IMR-90 (cell line): ENCODE results near the gene GPR176. TPM values are rescaled to one million over a fixed set of nuclear protein-coding genes. Genes with fewer than 3 reads are reported as not detected.
A peak's percentile ranks its signal among the peaks of the same experiment; 100 is the strongest.

Experiments used
- ATAC-seq: fragments of 200-7000 bp; cut with Tn5 transposase; 2 replicates; pipeline ENCODE4 v1.9.1; 2020; ENCODE audit warnings: low read depth, mild to moderate bottlenecking, moderate library complexity
- BruUV-seq: library from RNA; stranded (reverse); fragments of 400-500 nt; replicated peaks from 2 replicates; lab custom pipeline; 2021; lab: Mats Ljungman, UMichigan
- CTCF ChIA-PET: fragments of 300-600 bp; formaldehyde crosslinking; extraction: SDS; loops from one replicate; lab custom pipeline; 2021; ENCODE audit warnings: antibody characterized with exemption; lab: Yijun Ruan, JAX
- POLR2A ChIA-PET: fragments of 300-600 bp; sonication (Branson Sonifier 250); formaldehyde crosslinking; loops from one replicate; lab custom pipeline; 2022; ENCODE audit warnings: antibody characterized with exemption; ENCODE audit not compliant: unreplicated experiment; lab: Charles Lee
- DNase-seq: peaks from one replicate; pipeline ENCODE4 v3.0.0; 2013
- H2AFZ ChIP-seq: replicated peaks from 2 replicates; pipeline ENCODE3; 2013; ENCODE audit warnings: low read length, mild to moderate bottlenecking; ENCODE audit not compliant: poor library complexity
- H2AK5ac ChIP-seq: 2 replicates; pipeline ENCODE4 v1.6.1; 2013; ENCODE audit warnings: low read depth, low read length, inconsistent platforms
- H2AK9ac ChIP-seq: replicated peaks from 2 replicates; pipeline ENCODE3; 2013; ENCODE audit warnings: mild to moderate bottlenecking, low read depth, low read length, moderate library complexity; ENCODE audit not compliant: poor library complexity
- H2BK120ac ChIP-seq: 2 replicates; pipeline ENCODE4 v1.6.1; 2013; ENCODE audit warnings: low read depth, low read length, inconsistent platforms
- H2BK15ac ChIP-seq: 3 replicates; pipeline ENCODE4 v1.6.1; 2013; ENCODE audit warnings: low read depth, low read length, inconsistent platforms
- H2BK20ac ChIP-seq: 2 replicates; pipeline ENCODE4 v1.6.1; 2013; ENCODE audit warnings: low read depth, mild to moderate bottlenecking, inconsistent platforms, low read length, moderate library complexity
- H2BK5ac ChIP-seq: 2 replicates; pipeline ENCODE4 v1.6.1; 2013; ENCODE audit warnings: mild to moderate bottlenecking, low read depth, low read length, inconsistent platforms; ENCODE audit not compliant: poor library complexity, severe bottlenecking
- H3K14ac ChIP-seq: replicated peaks from 2 replicates; pipeline ENCODE4 v1.6.1; 2013; ENCODE audit warnings: low read depth, low read length, inconsistent platforms
- H3K18ac ChIP-seq: 2 replicates; pipeline ENCODE4 v1.6.1; 2013; ENCODE audit warnings: low read depth, low read length, control low read depth
- H3K23ac ChIP-seq: 2 replicates; pipeline ENCODE4 v1.6.1; 2013; ENCODE audit warnings: low read depth, low read length, inconsistent platforms
- H3K27ac ChIP-seq: 2 replicates; pipeline ENCODE4 v1.5.1; 2013; ENCODE audit warnings: mild to moderate bottlenecking, control low read depth, low read length; ENCODE audit not compliant: insufficient read depth
- H3K27me3 ChIP-seq: 2 replicates; pipeline ENCODE4 v1.6.1; 2013; ENCODE audit warnings: low read length; ENCODE audit not compliant: control insufficient read depth, insufficient read depth
- H3K36me3 ChIP-seq: 2 replicates; pipeline ENCODE4 v1.6.1; 2013; ENCODE audit warnings: low read length, mixed read lengths; ENCODE audit not compliant: control insufficient read depth, insufficient read depth
- H3K4ac ChIP-seq: 2 replicates; pipeline ENCODE4 v1.6.1; 2013; ENCODE audit warnings: low read depth, low read length, inconsistent platforms
- H3K4me1 ChIP-seq: 2 replicates; pipeline ENCODE4 v1.6.1; 2013; ENCODE audit warnings: low read length, mixed read lengths; ENCODE audit not compliant: control insufficient read depth, insufficient read depth
- H3K4me2 ChIP-seq: 2 replicates; pipeline ENCODE4 v1.6.1; 2013; ENCODE audit warnings: low read depth, mild to moderate bottlenecking, control low read depth, low read length, moderate library complexity
- H3K4me3 ChIP-seq: 2 replicates; pipeline ENCODE4 v1.5.1; 2013; ENCODE audit warnings: low read depth, mild to moderate bottlenecking, control low read depth, low read length, moderate library complexity; ENCODE audit not compliant: insufficient read depth
- H3K56ac ChIP-seq: 2 replicates; pipeline ENCODE4 v1.6.1; 2013; ENCODE audit warnings: low read length, inconsistent platforms; ENCODE audit not compliant: insufficient read depth; ENCODE audit errors: extremely low read depth
- H3K79me1 ChIP-seq, 2 experiments: 2 replicates each; pipeline ENCODE4 v1.6.1; 2013; ENCODE audit warnings: low read length in 2 of 2, inconsistent platforms in 1 of 2, low read depth in 1 of 2
- H3K9ac ChIP-seq: 2 replicates; pipeline ENCODE4 v1.6.1; 2013; ENCODE audit warnings: low read depth, low read length, control low read depth
- H3K9me1 ChIP-seq: 2 replicates; pipeline ENCODE4 v1.6.1; 2013; ENCODE audit warnings: low read length, inconsistent platforms; ENCODE audit not compliant: insufficient read depth
- H3K9me3 ChIP-seq: 2 replicates; pipeline ENCODE4 v1.6.1; 2013; ENCODE audit warnings: low read length; ENCODE audit not compliant: control insufficient read depth, insufficient read depth
- H4K20me1 ChIP-seq: 2 replicates; pipeline ENCODE4 v1.6.1; 2013; ENCODE audit warnings: low read length, inconsistent platforms; ENCODE audit not compliant: insufficient read depth
- H4K5ac ChIP-seq: 2 replicates; pipeline ENCODE4 v1.6.1; 2013; ENCODE audit warnings: mild to moderate bottlenecking, low read depth, low read length, control low read depth
- H4K8ac ChIP-seq, 2 experiments: 2 replicates each; pipeline ENCODE4 v1.6.1; 2013; ENCODE audit warnings: low read depth in 2 of 2, low read length in 2 of 2, control low read depth in 1 of 2, inconsistent platforms in 1 of 2
- H4K91ac ChIP-seq: 2 replicates; pipeline ENCODE4 v1.6.1; 2013; ENCODE audit warnings: low read depth, low read length, inconsistent platforms; ENCODE audit not compliant: insufficient read depth
- SMC3 ChIP-seq: fragments of 150-350 bp; IDR thresholded peaks from 2 replicates; pipeline ENCODE4 v1.6.1; 2016; ENCODE audit warnings: low read depth, mild to moderate bottlenecking, antibody characterized with exemption, low read length, moderate library complexity
- WGBS, 2 experiments: methylation state at CpG; one replicate each; pipeline versions ENCODE4 v1.1.5 to v1.1.7; 2013; ENCODE audit warnings: missing lambda C conversion rate in 2 of 2; ENCODE audit not compliant: insufficient read length in 1 of 2; ENCODE audit errors: extremely low coverage in 2 of 2; 5-methylcytosine and 5-hydroxymethylcytosine counted together
- dilution Hi-C: fragments of 300-500 bp; cut with HindIII; formaldehyde crosslinking; loops from one replicate; pipeline ENCODE4 v1.14.3; 2018; ENCODE audit warnings: low sequenced_read_pairs; ENCODE audit not compliant: unreplicated experiment
- in situ Hi-C: fragments of 300-500 bp; cut with MboI; formaldehyde crosslinking; loops from 3 replicates; pipeline ENCODE4 v1.14.3; 2019; ENCODE audit warnings: low sequenced_read_pairs, inconsistent platforms, mixed read lengths
- intact Hi-C: fragments of 100-400 bp; cut with micrococcal nuclease; formaldehyde crosslinking; loops from 2 replicates; pipeline ENCODE4 v1.10.0; 2022
- polyA plus RNA-seq, 3 experiments: library from polyadenylated mRNA; depleted of rRNA; stranded (reverse); fragments of >200 nt; gene quantifications; 2 replicates each; pipeline ENCODE4 v1.2.3, GENCODE V29; 2012; ENCODE audit warnings: low replicate concordance in 1 of 3
- total RNA-seq: library from RNA; depleted of rRNA; stranded (reverse); fragments of >200 nt; gene quantifications from 2 replicates; pipeline ENCODE4 v1.2.3, GENCODE V29; 2012

Gene GPR176
- total and polyA plus RNA-seq, 2 of the 4 experiments (the other 2 are of a cell fraction), result 114 to 246 TPM

- no peak overlapping the region for H4K8ac ChIP-seq
- DNase-seq, result no peak
- H3K36me3 ChIP-seq, result no peaks in the 10 kb centered on the region
- no peak overlapping the region for H3K4ac ChIP-seq
- H3K14ac ChIP-seq, result no peak overlapping the region
- H3K56ac ChIP-seq, result no peak overlapping the region
- H4K5ac ChIP-seq, result no peak overlapping the region
- ATAC-seq, result no peak
- dilution Hi-C loops, result no loop called here
- intact Hi-C loops, result loop anchor here (2.0 kb wide), 1 partner anchor 187 kb away; no protein-coding TSS in a partner anchor
- peaks cover 36% of the 10 kb centered on the region for H3K9me1 ChIP-seq
- H3K27ac ChIP-seq, result no peak overlapping the region
- ChIA-PET POLR2A (interaction anchor here (0.7 kb wide), 1 partner anchor 56 kb away, joined by 4 read pairs; no protein-coding TSS in a partner anchor), CTCF (interaction anchor here (0.6 to 1.7 kb wide), 4 partner anchors 14 to 87 kb away, joined by 3 to 5 read pairs (median 4); no protein-coding TSS in a partner anchor)
- H2BK20ac ChIP-seq, result no peak overlapping the region
- no peaks in the 10 kb centered on the region for H3K9me3 ChIP-seq
- TF ChIP-seq SMC3, result no peak
- no peak overlapping the region for H4K91ac ChIP-seq
- H3K18ac ChIP-seq, result no peak overlapping the region
- no peak overlapping the region for H3K9ac ChIP-seq
- no peaks in the 10 kb centered on the region for H3K27me3 ChIP-seq
- peaks cover 16% of the 10 kb centered on the region for H3K4me1 ChIP-seq
- peak overlapping the region; percentile 25 for H2BK5ac ChIP-seq
- no peak overlapping the region for H2BK120ac ChIP-seq
- in situ Hi-C loops, result no loop called here
- H3K4me3 ChIP-seq, result no peak overlapping the region
- H4K20me1 ChIP-seq, result peaks cover 76% of the 10 kb centered on the region; the same call in 1 of the 2 replicates
- WGBS, 2 experiments, result no CpG with 5 or more reads among the region's 2 CpGs
- H3K23ac ChIP-seq, result no peak overlapping the region
- no peak overlapping the region for H2AFZ ChIP-seq
- BruUV-seq, result no TSS peak
- no peak overlapping the region for H2AK5ac ChIP-seq
- peaks cover 34 to 86% of the 10 kb centered on the region in 2 experiments for H3K79me1 ChIP-seq
- no peak overlapping the region for H3K4me2 ChIP-seq
- no peak overlapping the region for H2AK9ac ChIP-seq
- no peak overlapping the region for H2BK15ac ChIP-seq
Measured at GRCh38 chr15:39873978-39874377, 46.1 kb downstream of the GPR176 start.
